HepG2 (cell line): ENCODE data around the gene ENDOG. TPM values are rescaled to one million over a fixed set of nuclear protein-coding genes. Genes with fewer than 3 reads are reported as not detected.

Experiments used
- CEBPG ChIP-seq: IDR thresholded peaks from 2 replicates; pipeline ENCODE4 v1.6.1; 2016
- DNMT1 ChIP-seq: sonication (generic); formaldehyde crosslinking; IDR thresholded peaks from 2 replicates; pipeline ENCODE4 v1.5.1; 2020; ENCODE audit warnings: mild to moderate bottlenecking, missing genetic modification reagents
- NFYB ChIP-seq: sonication (generic); formaldehyde crosslinking; IDR thresholded peaks from 2 replicates; pipeline ENCODE4 v1.4.0; 2020; ENCODE audit warnings: missing genetic modification reagents
- NR0B2 ChIP-seq: sonication (generic); formaldehyde crosslinking; IDR thresholded peaks from 2 replicates; pipeline ENCODE4 v1.4.0; 2020; ENCODE audit warnings: mild to moderate bottlenecking, missing genetic modification reagents
- RBM39 ChIP-seq: fragments of 200-400 bp; formaldehyde crosslinking; IDR thresholded peaks from one replicate; pipeline ENCODE4 v1.6.1; 2018; ENCODE audit warnings: antibody characterized with exemption, mild to moderate bottlenecking, low read depth, low read length; ENCODE audit not compliant: poor library complexity, severe bottlenecking
- SYNCRIP ChIP-seq: fragments of 200-400 bp; formaldehyde crosslinking; IDR thresholded peaks from 2 replicates; pipeline ENCODE4 v1.6.1; 2018; ENCODE audit warnings: mild to moderate bottlenecking, low read depth, low read length; ENCODE audit not compliant: insufficient read depth
- ZBTB8A ChIP-seq: sonication (generic); formaldehyde crosslinking; IDR thresholded peaks from 2 replicates; pipeline ENCODE4 v1.4.0; 2020; ENCODE audit warnings: mild to moderate bottlenecking, low read depth, missing genetic modification reagents, borderline replicate concordance
- polyA plus RNA-seq, 8 experiments: library from polyadenylated mRNA; depleted of rRNA in 3 of 8; stranded (reverse) in 7 of 8; unstranded in 1 of 8; fragments of >200 nt; fragmentation: Illumina TruSeq in 4 of 8; extraction: Trizol in 4 of 8; gene quantifications; 2 replicates each; pipeline versions ENCODE4 v1.2.1 to v1.2.3, GENCODE V29; 2011 to 2016; ENCODE audit warnings: low read depth in 4 of 8, missing spikeins in 1 of 8, mixed read lengths in 1 of 8; ENCODE audit not compliant: insufficient read depth in 1 of 8
- total RNA-seq, 5 experiments: library from RNA; depleted of rRNA; stranded (reverse); fragments of >200 nt; fragmentation: Illumina TruSeq; extraction: Trizol; gene quantifications; 2 replicates each; pipeline ENCODE4 v1.2.3, GENCODE V29; 2016; ENCODE audit warnings: low read depth in 1 of 5
- TF ChIP-seq, protein P1 (sequence below): sonication (generic); formaldehyde crosslinking; conservative IDR thresholded peaks from 2 replicates; pipeline ENCODE4 v1.8.1; 2023; ENCODE audit warnings: missing genetic modification reagents
- TF ChIP-seq, protein P2 (sequence below): sonication (generic); formaldehyde crosslinking; IDR thresholded peaks from 2 replicates; pipeline ENCODE4 v1.4.0; 2020; ENCODE audit warnings: low read depth, missing genetic modification reagents
- TF ChIP-seq, protein P3 (sequence below): sonication (generic); formaldehyde crosslinking; IDR thresholded peaks from 2 replicates; pipeline ENCODE4 v1.9.0; 2022; ENCODE audit warnings: missing genetic modification reagents, mild to moderate bottlenecking, borderline replicate concordance

The ENDOG gene
- total and polyA plus RNA-seq, 2 of the 13 experiments (the other 11 are each of a cell fraction or from before 2014, with no cell fraction given): 26.3 to 28.8 TPM

DNA sequence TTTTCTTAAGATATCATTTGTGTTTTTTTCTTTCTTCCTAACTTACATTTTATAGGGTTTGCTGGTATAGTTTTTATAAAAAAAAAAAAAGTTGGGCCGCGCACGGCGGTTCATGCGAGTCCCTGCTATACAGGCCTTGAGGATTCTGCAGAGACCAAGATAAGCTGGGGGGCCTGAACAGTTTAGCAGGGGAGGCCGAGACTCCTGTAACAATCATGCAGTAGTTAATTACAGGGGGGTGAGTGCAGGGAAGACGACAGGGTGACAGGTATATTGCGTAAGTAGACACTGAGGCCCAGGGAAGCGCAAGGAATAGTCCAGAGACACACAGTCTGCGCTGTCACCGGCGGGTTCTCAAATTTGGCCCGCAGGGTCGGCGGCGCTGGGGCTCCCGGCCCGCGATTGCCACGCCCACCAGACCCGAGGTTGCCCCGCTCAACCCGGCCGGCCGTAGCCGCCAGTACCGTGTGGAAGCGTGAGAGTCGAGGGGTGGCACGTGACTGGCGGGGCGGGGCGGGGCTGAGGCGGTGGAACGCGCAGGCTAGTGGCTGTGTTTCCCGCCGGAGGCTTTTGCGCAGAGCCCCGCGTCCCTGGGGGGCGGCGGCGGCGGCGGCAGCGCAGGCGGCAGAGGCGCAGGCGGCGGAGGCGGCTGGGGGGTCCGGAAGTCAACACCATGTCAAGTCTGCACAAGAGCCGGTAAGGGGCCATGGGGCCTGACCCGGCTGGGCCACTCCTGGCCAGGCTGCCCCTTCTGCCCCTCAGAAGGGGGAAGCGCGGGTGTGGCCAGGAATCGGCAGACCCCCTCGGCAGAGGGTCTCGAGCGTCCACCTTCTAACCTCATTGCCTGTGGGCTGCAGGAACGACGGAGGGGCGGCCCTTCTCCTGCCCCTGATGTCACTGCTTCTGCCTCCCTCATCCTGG lies 31.4 kb upstream of the ENDOG start, which contains the start of gene TBC1D13 (continued):
- TF ChIP-seq, protein P1, sequence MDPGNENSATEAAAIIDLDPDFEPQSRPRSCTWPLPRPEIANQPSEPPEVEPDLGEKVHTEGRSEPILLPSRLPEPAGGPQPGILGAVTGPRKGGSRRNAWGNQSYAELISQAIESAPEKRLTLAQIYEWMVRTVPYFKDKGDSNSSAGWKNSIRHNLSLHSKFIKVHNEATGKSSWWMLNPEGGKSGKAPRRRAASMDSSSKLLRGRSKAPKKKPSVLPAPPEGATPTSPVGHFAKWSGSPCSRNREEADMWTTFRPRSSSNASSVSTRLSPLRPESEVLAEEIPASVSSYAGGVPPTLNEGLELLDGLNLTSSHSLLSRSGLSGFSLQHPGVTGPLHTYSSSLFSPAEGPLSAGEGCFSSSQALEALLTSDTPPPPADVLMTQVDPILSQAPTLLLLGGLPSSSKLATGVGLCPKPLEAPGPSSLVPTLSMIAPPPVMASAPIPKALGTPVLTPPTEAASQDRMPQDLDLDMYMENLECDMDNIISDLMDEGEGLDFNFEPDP (CRISPR knock-in tag): 0 out of 2 replicates have a peak, but pooled peaks have one; percentile 82
- TF ChIP-seq, protein P2, sequence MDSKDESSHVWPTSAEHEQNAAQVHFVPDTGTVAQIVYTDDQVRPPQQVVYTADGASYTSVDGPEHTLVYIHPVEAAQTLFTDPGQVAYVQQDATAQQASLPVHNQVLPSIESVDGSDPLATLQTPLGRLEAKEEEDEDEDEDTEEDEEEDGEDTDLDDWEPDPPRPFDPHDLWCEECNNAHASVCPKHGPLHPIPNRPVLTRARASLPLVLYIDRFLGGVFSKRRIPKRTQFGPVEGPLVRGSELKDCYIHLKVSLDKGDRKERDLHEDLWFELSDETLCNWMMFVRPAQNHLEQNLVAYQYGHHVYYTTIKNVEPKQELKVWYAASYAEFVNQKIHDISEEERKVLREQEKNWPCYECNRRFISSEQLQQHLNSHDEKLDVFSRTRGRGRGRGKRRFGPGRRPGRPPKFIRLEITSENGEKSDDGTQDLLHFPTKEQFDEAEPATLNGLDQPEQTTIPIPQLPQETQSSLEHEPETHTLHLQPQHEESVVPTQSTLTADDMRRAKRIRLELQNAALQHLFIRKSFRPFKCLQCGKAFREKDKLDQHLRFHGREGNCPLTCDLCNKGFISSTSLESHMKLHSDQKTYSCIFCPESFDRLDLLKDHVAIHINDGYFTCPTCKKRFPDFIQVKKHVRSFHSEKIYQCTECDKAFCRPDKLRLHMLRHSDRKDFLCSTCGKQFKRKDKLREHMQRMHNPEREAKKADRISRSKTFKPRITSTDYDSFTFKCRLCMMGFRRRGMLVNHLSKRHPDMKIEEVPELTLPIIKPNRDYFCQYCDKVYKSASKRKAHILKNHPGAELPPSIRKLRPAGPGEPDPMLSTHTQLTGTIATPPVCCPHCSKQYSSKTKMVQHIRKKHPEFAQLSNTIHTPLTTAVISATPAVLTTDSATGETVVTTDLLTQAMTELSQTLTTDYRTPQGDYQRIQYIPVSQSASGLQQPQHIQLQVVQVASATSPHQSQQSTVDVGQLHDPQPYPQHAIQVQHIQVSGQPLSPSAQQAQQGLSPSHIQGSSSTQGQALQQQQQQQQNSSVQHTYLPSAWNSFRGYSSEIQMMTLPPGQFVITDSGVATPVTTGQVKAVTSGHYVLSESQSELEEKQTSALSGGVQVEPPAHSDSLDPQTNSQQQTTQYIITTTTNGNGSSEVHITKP (CRISPR knock-in tag): 0 out of 2 replicates have a peak, but pooled peaks have one; percentile 16
- TF ChIP-seq NFYB (CRISPR knock-in tag) (0 out of 2 replicates have a peak, but pooled peaks have one; percentile 36), SYNCRIP (no peak), RBM39 (peak; percentile 66), NR0B2 (CRISPR knock-in tag) (peak; percentile 99), ZBTB8A (no peak; the same call in 1 of the 2 replicates), DNMT1 (CRISPR knock-in tag) (peak; percentile 98), CEBPG (CRISPR knock-in tag) (peak; percentile 80)
- TF ChIP-seq, protein P3, sequence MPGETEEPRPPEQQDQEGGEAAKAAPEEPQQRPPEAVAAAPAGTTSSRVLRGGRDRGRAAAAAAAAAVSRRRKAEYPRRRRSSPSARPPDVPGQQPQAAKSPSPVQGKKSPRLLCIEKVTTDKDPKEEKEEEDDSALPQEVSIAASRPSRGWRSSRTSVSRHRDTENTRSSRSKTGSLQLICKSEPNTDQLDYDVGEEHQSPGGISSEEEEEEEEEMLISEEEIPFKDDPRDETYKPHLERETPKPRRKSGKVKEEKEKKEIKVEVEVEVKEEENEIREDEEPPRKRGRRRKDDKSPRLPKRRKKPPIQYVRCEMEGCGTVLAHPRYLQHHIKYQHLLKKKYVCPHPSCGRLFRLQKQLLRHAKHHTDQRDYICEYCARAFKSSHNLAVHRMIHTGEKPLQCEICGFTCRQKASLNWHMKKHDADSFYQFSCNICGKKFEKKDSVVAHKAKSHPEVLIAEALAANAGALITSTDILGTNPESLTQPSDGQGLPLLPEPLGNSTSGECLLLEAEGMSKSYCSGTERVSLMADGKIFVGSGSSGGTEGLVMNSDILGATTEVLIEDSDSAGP (CRISPR knock-in tag): peak; percentile 96
